HEK293T (cell line): ENCODE results near the gene TUBB1.

ENCODE experiments used
- CTCF ChIA-PET: fragments of 350-600 bp; formaldehyde crosslinking; extraction: SDS; loops from one replicate; lab custom pipeline; 2021; ENCODE audit warnings: antibody characterized with exemption, inconsistent platforms; lab: Yijun Ruan, JAX
- POLR2A ChIA-PET: fragments of 350-600 bp; formaldehyde crosslinking; extraction: SDS; loops from one replicate; lab custom pipeline; 2020; ENCODE audit warnings: antibody characterized with exemption, inconsistent platforms; lab: Yijun Ruan, JAX
- DNase-seq: peaks from one replicate; pipeline ENCODE4 v3.0.0; 2012; ENCODE audit warnings: mixed read lengths; ENCODE audit errors: extremely low spot score
- ARNT ChIP-seq: fragments of 450-650 bp; IDR thresholded peaks from 2 replicates; pipeline ENCODE4 v1.6.1; 2017; ENCODE audit warnings: mild to moderate bottlenecking
- BHLHE40 ChIP-seq: fragments of 450-650 bp; IDR thresholded peaks from 2 replicates; pipeline ENCODE4 v1.6.1; 2016; ENCODE audit warnings: mild to moderate bottlenecking, moderate library complexity, borderline replicate concordance
- CTBP1 ChIP-seq: fragments of 450-650 bp; IDR thresholded peaks from 2 replicates; pipeline ENCODE4 v1.6.1; 2016; ENCODE audit warnings: borderline replicate concordance
- ELF4 ChIP-seq: fragments of 450-650 bp; IDR thresholded peaks from 2 replicates; pipeline ENCODE4 v1.6.1; 2017; ENCODE audit warnings: antibody characterized with exemption
- FOXA1 ChIP-seq: fragments of 450-650 bp; IDR thresholded peaks from 2 replicates; pipeline ENCODE4 v1.6.1; 2016; ENCODE audit warnings: mild to moderate bottlenecking
- FOXK2 ChIP-seq: fragments of 450-650 bp; IDR thresholded peaks from 2 replicates; pipeline ENCODE4 v1.6.1; 2016; ENCODE audit warnings: mild to moderate bottlenecking
- FOXM1 ChIP-seq: fragments of 450-650 bp; IDR thresholded peaks from 2 replicates; pipeline ENCODE4 v1.6.1; 2017; ENCODE audit warnings: mild to moderate bottlenecking, borderline replicate concordance
- HDGF ChIP-seq: fragments of 450-650 bp; IDR thresholded peaks from 2 replicates; pipeline ENCODE4 v1.6.1; 2017; ENCODE audit warnings: antibody characterized with exemption, borderline replicate concordance
- L3MBTL2 ChIP-seq: fragments of 450-650 bp; conservative IDR thresholded peaks from 2 replicates; pipeline ENCODE4 v1.6.1; 2016; ENCODE audit warnings: mild to moderate bottlenecking
- LEF1 ChIP-seq: fragments of 450-650 bp; IDR thresholded peaks from 2 replicates; pipeline ENCODE4 v1.6.1; 2017; ENCODE audit warnings: mild to moderate bottlenecking, borderline replicate concordance
- NFRKB ChIP-seq: fragments of 450-650 bp; IDR thresholded peaks from 2 replicates; pipeline ENCODE4 v1.6.1; 2016; ENCODE audit warnings: mild to moderate bottlenecking, moderate library complexity
- PKNOX1 ChIP-seq: fragments of 450-650 bp; IDR thresholded peaks from 2 replicates; pipeline ENCODE4 v1.6.1; 2016
- SP1 ChIP-seq: fragments of 450-650 bp; IDR thresholded peaks from 2 replicates; pipeline ENCODE4 v1.6.1; 2017
- SUZ12 ChIP-seq: fragments of 450-650 bp; IDR thresholded peaks from 2 replicates; pipeline ENCODE4 v1.6.1; 2016; ENCODE audit warnings: mild to moderate bottlenecking
- TARDBP ChIP-seq: fragments of 450-650 bp; IDR thresholded peaks from 2 replicates; pipeline ENCODE4 v1.6.1; 2016
- ZNF384 ChIP-seq: fragments of 450-650 bp; IDR thresholded peaks from 2 replicates; pipeline ENCODE4 v1.6.1; 2016

Gene TUBB1

GRCh38 chr20:58985656-58986055, 33.6 kb upstream of the TUBB1 start:
- ChIA-PET POLR2A (interaction anchor here (1.4 kb wide), 1 partner anchor 17 kb away, joined by 4 read pairs; no protein-coding TSS in a partner anchor), CTCF (interaction anchor here (0.6 kb wide), 1 partner anchor 19 kb away, joined by 5 read pairs; no protein-coding TSS in a partner anchor)
- no peak for DNase-seq
- TF ChIP-seq FOXK2 (no peak), SP1 (no peak), PKNOX1 (no peak), BHLHE40 (no peak), SUZ12 (no peak), LEF1 (no peak), TARDBP (no peak), CTBP1 (no peak), ZNF384 (no peak), FOXA1 (no peak), HDGF (no peak), ARNT (no peak)

- TF ChIP-seq CTBP1 (no peak), FOXK2 (no peak), SP1 (no peak), ZNF384 (no peak), PKNOX1 (no peak), HDGF (no peak), BHLHE40 (no peak), SUZ12 (no peak), ELF4 (no peak), ARNT (no peak), L3MBTL2 (no peak)
- ChIA-PET POLR2A (no interaction called here), CTCF (no interaction called here)
- no peak for DNase-seq
Observed at GRCh38 chr20:58986286-58986967, 32.8 kb upstream of the TUBB1 start.

- ChIA-PET CTCF (no interaction called here), POLR2A (no interaction called here)
- no peak for DNase-seq
- TF ChIP-seq FOXA1 (no peak), CTBP1 (no peak), SP1 (no peak), FOXM1 (no peak), TARDBP (no peak), ELF4 (no peak), LEF1 (no peak), SUZ12 (no peak), L3MBTL2 (no peak), NFRKB (no peak), FOXK2 (no peak), ZNF384 (no peak), HDGF (no peak), PKNOX1 (no peak)
Observed at GRCh38 chr20:58986968-58987517, 32.2 kb upstream of the TUBB1 start.

- TF ChIP-seq L3MBTL2 (no peak), CTBP1 (no peak), SUZ12 (no peak), PKNOX1 (no peak), LEF1 (no peak), TARDBP (no peak), FOXA1 (no peak), FOXM1 (no peak), BHLHE40 (no peak), FOXK2 (no peak), ZNF384 (no peak), NFRKB (no peak), ELF4 (no peak), SP1 (no peak)
- no peak for DNase-seq
- CTCF ChIA-PET, result interaction anchor here (1.2 kb wide), 1 partner anchor 45 kb away, joined by 4 read pairs; no protein-coding TSS in a partner anchor
- POLR2A ChIA-PET, result no interaction called here
Observed at GRCh38 chr20:58987790-58988564, 31.3 kb upstream of the TUBB1 start.

GRCh38 chr20:58988565-58988882, 30.7 kb upstream of the TUBB1 start:
- no peak for DNase-seq
- TF ChIP-seq LEF1 (no peak), L3MBTL2 (no peak), ZNF384 (no peak), CTBP1 (no peak), TARDBP (no peak), ELF4 (no peak)
- POLR2A ChIA-PET, result no interaction called here
- CTCF ChIA-PET, result interaction anchor here (1.2 kb wide), 1 partner anchor 44 kb away, joined by 4 read pairs; no protein-coding TSS in a partner anchor
